ENCODE measurements around the gene NPHP4.

The NPHP4 gene

GRCh38 chr1:5966543-5967205, 25.6 kb downstream of the NPHP4 start:
- TF ChIP-seq EZH2phosphoT487 (IDR thresholded peaks at IDR 0.05; ENCODE audit: low read length) = no peak
- TF ChIP-seq, protein P1, sequence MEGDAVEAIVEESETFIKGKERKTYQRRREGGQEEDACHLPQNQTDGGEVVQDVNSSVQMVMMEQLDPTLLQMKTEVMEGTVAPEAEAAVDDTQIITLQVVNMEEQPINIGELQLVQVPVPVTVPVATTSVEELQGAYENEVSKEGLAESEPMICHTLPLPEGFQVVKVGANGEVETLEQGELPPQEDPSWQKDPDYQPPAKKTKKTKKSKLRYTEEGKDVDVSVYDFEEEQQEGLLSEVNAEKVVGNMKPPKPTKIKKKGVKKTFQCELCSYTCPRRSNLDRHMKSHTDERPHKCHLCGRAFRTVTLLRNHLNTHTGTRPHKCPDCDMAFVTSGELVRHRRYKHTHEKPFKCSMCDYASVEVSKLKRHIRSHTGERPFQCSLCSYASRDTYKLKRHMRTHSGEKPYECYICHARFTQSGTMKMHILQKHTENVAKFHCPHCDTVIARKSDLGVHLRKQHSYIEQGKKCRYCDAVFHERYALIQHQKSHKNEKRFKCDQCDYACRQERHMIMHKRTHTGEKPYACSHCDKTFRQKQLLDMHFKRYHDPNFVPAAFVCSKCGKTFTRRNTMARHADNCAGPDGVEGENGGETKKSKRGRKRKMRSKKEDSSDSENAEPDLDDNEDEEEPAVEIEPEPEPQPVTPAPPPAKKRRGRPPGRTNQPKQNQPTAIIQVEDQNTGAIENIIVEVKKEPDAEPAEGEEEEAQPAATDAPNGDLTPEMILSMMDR (IDR thresholded peaks at IDR 0.05; ENCODE audit: low read length) = no peak
- no peak for TF ChIP-seq EZH2 (optimal IDR thresholded peaks at IDR 0.05; ENCODE audit: low read depth, low read length)

DNA sequence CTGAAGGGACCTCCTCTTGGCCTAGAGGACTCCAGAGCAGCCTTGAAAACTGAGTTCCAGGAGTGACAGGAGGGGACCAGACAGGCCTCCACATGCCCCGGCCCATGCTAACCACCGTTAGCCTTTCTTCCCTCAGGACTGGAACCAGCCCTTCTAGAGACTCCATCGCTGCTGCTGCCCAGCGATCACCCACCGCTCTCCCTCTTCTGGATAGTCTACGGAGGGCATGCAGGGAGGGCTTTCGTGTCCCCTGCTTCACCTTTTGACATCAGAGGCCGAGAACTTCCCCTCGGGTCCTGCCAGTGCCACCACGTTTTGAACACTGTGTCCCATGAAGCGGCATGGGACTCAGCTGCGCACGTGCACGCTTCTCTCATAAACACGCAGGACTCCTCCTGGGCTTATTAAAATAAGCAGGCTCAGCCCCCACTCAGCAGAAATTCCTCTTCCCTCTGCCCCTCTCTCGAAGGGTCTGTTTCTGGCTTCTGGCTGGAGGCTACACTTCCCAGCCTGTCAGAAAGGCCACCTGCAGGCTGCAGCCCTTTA, 26.6 kb downstream of the NPHP4 start:
- DNase-seq = no peak
- no peak overlapping the region for H3K27ac ChIP-seq (ENCODE audit: low read length)
- H3K4me2 ChIP-seq (ENCODE audit: low read depth, low read length) = no peak overlapping the region
- no peaks in the 10 kb centered on the region for H3K9me3 ChIP-seq (replicated peaks; ENCODE audit: insufficient read depth, low read length)
- no peaks in the 10 kb centered on the region for H4K20me1 ChIP-seq (ENCODE audit: insufficient read depth, low read length)
- no peaks in the 10 kb centered on the region for H3K27me3 ChIP-seq (replicated peaks; ENCODE audit: insufficient read depth, low read length)
- H3F3A ChIP-seq (ENCODE audit: insufficient read depth, low read length) = no peaks in the 10 kb centered on the region
- no peak overlapping the region for H2AFZ ChIP-seq (ENCODE audit: low read length)
- no peaks in the 10 kb centered on the region for H3K36me3 ChIP-seq (replicated peaks; ENCODE audit: insufficient read depth, low read length)
- H3K4me1 ChIP-seq (ENCODE audit: low read length) = no peaks in the 10 kb centered on the region
- H3K9ac ChIP-seq (ENCODE audit: low read length) = no peak overlapping the region
- H3K79me2 ChIP-seq (ENCODE audit: low read length) = no peaks in the 10 kb centered on the region
- TF ChIP-seq, protein P1 (IDR thresholded peaks at IDR 0.05; ENCODE audit: low read length) = no peak
- no peak for TF ChIP-seq EZH2 (optimal IDR thresholded peaks at IDR 0.05; ENCODE audit: low read depth, low read length)
- no peak for TF ChIP-seq EZH2phosphoT487 (IDR thresholded peaks at IDR 0.05; ENCODE audit: low read length)
- H3K9me2 ChIP-seq (replicated peaks; ENCODE audit: insufficient read depth, low read length) = no peaks in the 10 kb centered on the region
- H3K4me3 ChIP-seq (ENCODE audit: low read length) = no peak overlapping the region

More at GRCh38 chr1:5966543-5967205, 25.6 kb downstream of the NPHP4 start:
- no peak overlapping the region for H3K27ac ChIP-seq (ENCODE audit: low read length)
- no peaks in the 10 kb centered on the region for H3K79me2 ChIP-seq (ENCODE audit: low read length)
- H4K20me1 ChIP-seq (ENCODE audit: insufficient read depth, low read length) = no peaks in the 10 kb centered on the region
- no peak for DNase-seq
- no peaks in the 10 kb centered on the region for H3K4me1 ChIP-seq (ENCODE audit: low read length)
- H3K4me2 ChIP-seq (ENCODE audit: low read depth, low read length) = no peak overlapping the region
- no peaks in the 10 kb centered on the region for H3K36me3 ChIP-seq (replicated peaks; ENCODE audit: insufficient read depth, low read length)
- H3K9me3 ChIP-seq (replicated peaks; ENCODE audit: insufficient read depth, low read length) = no peaks in the 10 kb centered on the region
- no peaks in the 10 kb centered on the region for H3F3A ChIP-seq (ENCODE audit: insufficient read depth, low read length)
- H2AFZ ChIP-seq (ENCODE audit: low read length) = no peak overlapping the region
- H3K27me3 ChIP-seq (replicated peaks; ENCODE audit: insufficient read depth, low read length) = no peaks in the 10 kb centered on the region
- H3K9ac ChIP-seq (ENCODE audit: low read length) = no peak overlapping the region
- H3K9me2 ChIP-seq (replicated peaks; ENCODE audit: insufficient read depth, low read length) = no peaks in the 10 kb centered on the region
- no peak overlapping the region for H3K4me3 ChIP-seq (ENCODE audit: low read length)

DNA sequence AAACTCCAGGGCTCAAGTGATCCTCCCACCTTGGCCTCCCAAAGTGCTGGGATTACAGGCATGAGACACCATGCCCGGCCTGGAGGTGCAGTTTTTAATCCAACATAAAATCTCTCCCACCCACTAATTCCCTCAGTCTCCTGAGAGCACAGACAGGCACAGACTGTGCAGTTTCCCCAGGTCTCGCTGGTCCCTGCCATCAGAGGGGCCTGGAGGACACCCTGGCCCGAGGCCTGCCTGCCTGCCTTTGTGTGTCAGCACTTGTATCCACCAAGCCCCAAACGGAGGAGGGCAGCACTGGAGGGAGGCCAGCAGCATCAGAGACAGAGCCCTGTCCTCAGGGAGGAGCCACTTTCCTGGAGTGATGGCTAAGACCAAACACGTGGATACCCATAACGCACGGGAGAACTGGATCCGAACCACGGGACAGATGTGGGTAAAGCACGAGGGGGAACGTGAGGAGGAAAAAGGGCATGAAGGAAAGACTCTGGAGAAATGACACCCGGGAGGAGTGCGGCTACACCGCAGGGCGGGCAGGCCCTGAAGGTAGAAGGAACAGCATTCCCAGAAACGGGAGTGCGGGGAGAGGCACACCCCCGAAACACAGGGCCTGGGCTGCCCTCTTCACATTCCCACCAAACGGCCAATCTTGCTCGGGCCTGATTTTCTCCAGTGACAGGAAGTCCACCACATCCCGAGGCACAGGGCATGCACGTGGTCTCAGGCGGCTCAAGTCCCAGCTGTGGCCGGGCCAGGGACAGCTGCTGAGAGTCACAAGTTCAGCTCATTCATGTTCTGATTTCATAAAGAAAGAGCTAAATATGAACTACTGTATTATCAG, 29.7 kb downstream of the NPHP4 start:
- Histone ChIP-seq H3K4me3 (ENCODE audit: low read length) (no peak overlapping the region), H3K4me1 (ENCODE audit: low read length) (no peaks in the 10 kb centered on the region), H2AFZ (ENCODE audit: low read length) (no peak overlapping the region), H3K4me2 (ENCODE audit: low read depth, low read length) (no peak overlapping the region), H3F3A (ENCODE audit: insufficient read depth, low read length) (no peaks in the 10 kb centered on the region), H3K9me3 (replicated peaks; ENCODE audit: insufficient read depth, low read length) (no peaks in the 10 kb centered on the region), H3K27me3 (replicated peaks; ENCODE audit: insufficient read depth, low read length) (no peaks in the 10 kb centered on the region), H3K9me2 (replicated peaks; ENCODE audit: insufficient read depth, low read length) (no peaks in the 10 kb centered on the region), H3K79me2 (ENCODE audit: low read length) (no peaks in the 10 kb centered on the region), H3K27ac (ENCODE audit: low read length) (no peak overlapping the region), H3K9ac (ENCODE audit: low read length) (no peak overlapping the region), H4K20me1 (ENCODE audit: insufficient read depth, low read length) (no peaks in the 10 kb centered on the region; the same call in 1 of the 2 replicates), H3K36me3 (replicated peaks; ENCODE audit: insufficient read depth, low read length) (no peaks in the 10 kb centered on the region)
- TF ChIP-seq EZH2phosphoT487 (IDR thresholded peaks at IDR 0.05; ENCODE audit: low read length) (no peak), EZH2 (optimal IDR thresholded peaks at IDR 0.05; ENCODE audit: low read depth, low read length) (no peak)
- TF ChIP-seq, protein P1 (IDR thresholded peaks at IDR 0.05; ENCODE audit: low read length) = no peak
- DNase-seq = no peak

Data from MM.1S (cell line).